Endodermal cell (in vitro differentiated cells): ENCODE measurements around the gene OIT3. TPM values are rescaled to one million over a fixed set of nuclear protein-coding genes. Genes with fewer than 3 reads are reported as not detected.
"Not testable (repeated sequence)": the region's sequence is repeated elsewhere in the genome, so short reads cannot be mapped to it uniquely, and the experiment has no call there.

Experiments used
- DNase-seq: peaks from one replicate; pipeline ENCODE4 v3.0.0-alpha.2; 2017
- H3K27ac ChIP-seq: 2 replicates; pipeline ENCODE4 v1.5.1; 2013; ENCODE audit warnings: mild to moderate bottlenecking, low read depth, low read length, moderate library complexity
- H3K27me3 ChIP-seq: 2 replicates; pipeline ENCODE4 v1.6.1; 2013; ENCODE audit warnings: mild to moderate bottlenecking, low read length, moderate library complexity; ENCODE audit not compliant: insufficient read depth, control insufficient read depth, poor library complexity, severe bottlenecking
- H3K36me3 ChIP-seq: 2 replicates; pipeline ENCODE4 v1.7.0; 2013; ENCODE audit warnings: mild to moderate bottlenecking, low read length, moderate library complexity; ENCODE audit not compliant: control insufficient read depth, insufficient read depth
- H3K4me1 ChIP-seq: one replicate; pipeline ENCODE4 v1.7.0; 2013; ENCODE audit warnings: low read length; ENCODE audit not compliant: control insufficient read depth, insufficient read depth
- H3K4me3 ChIP-seq: 2 replicates; pipeline ENCODE4 v1.5.1; 2013; ENCODE audit warnings: mild to moderate bottlenecking, low read length, moderate library complexity
- H3K9ac ChIP-seq: 2 replicates; pipeline ENCODE4 v1.6.1; 2013; ENCODE audit warnings: mild to moderate bottlenecking, low read length, moderate library complexity; ENCODE audit not compliant: poor library complexity, severe bottlenecking; ENCODE audit errors: extremely low read depth
- H3K9me3 ChIP-seq: 2 replicates; pipeline ENCODE4 v1.6.1; 2013; ENCODE audit warnings: mild to moderate bottlenecking, low read length, moderate library complexity; ENCODE audit not compliant: control insufficient read depth
- H3K27ac Mint-ChIP-seq: 2 replicates; pipeline ENCODE4 v1.8.0; 2020; ENCODE audit warnings: mixed read lengths
- H3K27me3 Mint-ChIP-seq: 2 replicates; pipeline ENCODE4 v1.8.0; 2021; ENCODE audit warnings: mild to moderate bottlenecking, mixed read lengths; ENCODE audit not compliant: insufficient read depth
- H3K36me3 Mint-ChIP-seq: 2 replicates; pipeline ENCODE4 v1.8.0; 2020; ENCODE audit warnings: low read depth, mixed read lengths
- H3K4me1 Mint-ChIP-seq: 2 replicates; pipeline ENCODE4 v1.8.0; 2020; ENCODE audit warnings: mixed read lengths
- H3K4me3 Mint-ChIP-seq: 2 replicates; pipeline ENCODE4 v1.8.0; 2020; ENCODE audit warnings: mild to moderate bottlenecking, moderate library complexity, mixed read lengths
- H3K9me3 Mint-ChIP-seq: 2 replicates; pipeline ENCODE4 v1.8.0; 2020; ENCODE audit warnings: mild to moderate bottlenecking, mixed read lengths
- CTCF ChIP-seq: fragments of 200-600 bp; sonication (generic); conservative IDR thresholded peaks from 2 replicates; pipeline ENCODE4 v1.5.0; 2021; ENCODE audit warnings: antibody characterized with exemption, mild to moderate bottlenecking
- WGBS, 2 experiments: methylation state at CpG; one replicate each; pipeline versions ENCODE4 v1.1.5 to v1.1.7; 2013; ENCODE audit warnings: missing lambda C conversion rate in 2 of 2, mixed read lengths in 1 of 2; ENCODE audit not compliant: insufficient coverage in 1 of 2, insufficient read length in 1 of 2; 5-methylcytosine and 5-hydroxymethylcytosine counted together
- total RNA-seq, 2 donors: library from RNA; stranded (reverse); fragmentation: NEBNext Ultra II Directional in 1 of 2; extraction: Animal tissue kit (Norgen Biotek cat#: 25700) in 1 of 2; gene quantifications; 2 replicates in 1 of 2; 3 replicates in 1 of 2; pipeline ENCODE4 v1.2.1, GENCODE V29; 2021

Gene OIT3
- total RNA-seq, 2 donors from 2014 or later = 0.13 TPM; not detected in 1

DNA sequence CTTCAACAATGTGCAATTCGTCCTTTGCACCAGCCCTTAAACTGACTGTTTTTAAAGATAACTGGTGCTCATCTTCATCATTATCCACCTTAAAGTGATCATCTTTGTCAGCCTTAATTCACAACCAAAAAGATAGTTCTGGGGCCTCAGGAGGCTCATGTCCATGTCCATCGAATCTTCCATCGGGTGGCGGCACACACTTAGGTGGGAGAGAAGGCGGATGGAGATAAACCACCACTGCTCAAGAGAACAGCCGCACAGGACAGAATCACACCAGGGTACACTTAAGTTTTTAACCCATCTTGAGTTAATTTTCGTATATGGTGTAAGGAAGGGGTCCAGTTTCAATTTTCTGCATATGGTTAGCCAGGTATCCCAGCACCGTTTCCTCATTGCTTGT, 24.8 kb downstream of the OIT3 start:
- Mint-ChIP-seq H3K4me3 (no peak overlapping the region), H3K9me3 (peaks cover 11% of the 10 kb centered on the region), H3K27me3 (no peaks in the 10 kb centered on the region), H3K27ac (no peak overlapping the region), H3K36me3 (no peaks in the 10 kb centered on the region), H3K4me1 (no peaks in the 10 kb centered on the region)
- H3K36me3 ChIP-seq = no peaks in the 10 kb centered on the region
- H3K4me1 ChIP-seq = no peaks in the 10 kb centered on the region
- H3K9me3 ChIP-seq = peaks cover 12% of the 10 kb centered on the region
- H3K9ac ChIP-seq = no peak overlapping the region
- H3K4me3 ChIP-seq = no peak overlapping the region
- WGBS, 2 experiments = 88 to 93% methylated on average over 8 of the region's 8 CpGs
- TF ChIP-seq CTCF = no peak
- DNase-seq = no peak
- H3K27me3 ChIP-seq = no peaks in the 10 kb centered on the region
- no peak overlapping the region for H3K27ac ChIP-seq

DNA sequence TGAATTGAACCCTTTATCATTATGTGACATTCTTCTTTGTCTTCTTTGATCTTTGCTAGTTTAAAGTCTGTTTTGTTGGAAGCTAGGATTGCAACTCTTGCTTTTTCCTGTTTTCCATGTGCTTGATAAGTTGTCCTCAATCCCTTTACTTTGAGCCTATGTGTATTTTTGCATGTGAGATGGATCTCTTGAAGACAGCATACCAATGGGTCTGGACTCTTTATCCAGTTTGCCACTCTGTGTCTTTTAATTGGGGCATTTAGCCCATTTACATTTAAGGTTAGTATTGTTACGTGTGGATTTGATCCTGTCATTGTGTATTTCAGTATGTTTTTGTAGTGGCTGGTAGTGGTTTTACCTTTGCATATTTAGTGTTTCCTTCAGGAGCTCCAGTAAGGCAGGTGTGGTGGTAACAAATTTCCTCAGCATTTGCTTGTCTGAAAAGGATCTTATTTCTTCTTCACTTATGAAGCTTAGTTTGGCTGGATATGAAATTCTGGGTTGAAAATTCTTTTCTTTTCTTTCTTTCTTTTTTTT, 27.7 kb downstream of the OIT3 start:
- not testable (repeated sequence) for H3K36me3 ChIP-seq, H3K27ac Mint-ChIP-seq, H3K27ac ChIP-seq, H3K36me3 Mint-ChIP-seq, H3K9ac ChIP-seq, H3K4me1 ChIP-seq, H3K4me3 Mint-ChIP-seq, H3K27me3 Mint-ChIP-seq, DNase-seq, H3K27me3 ChIP-seq, H3K4me1 Mint-ChIP-seq, H3K4me3 ChIP-seq
- 96% methylated on average over 1 of the region's 1 CpG; no CpG with 5 or more reads in 1 of the 2 experiments for WGBS, 2 experiments
- H3K9me3 ChIP-seq = peaks cover 12% of the 10 kb centered on the region
- peaks cover 11% of the 10 kb centered on the region for H3K9me3 Mint-ChIP-seq

GRCh38 chr10:72924351-72924750, 30.8 kb downstream of the OIT3 start:
- no peaks in the 10 kb centered on the region for H3K4me1 Mint-ChIP-seq
- WGBS, 2 experiments = 93 to 95% methylated on average over 10 to 13 of the region's 13 CpGs
- H3K27ac ChIP-seq = no peak overlapping the region
- H3K27ac Mint-ChIP-seq = no peak overlapping the region
- no peaks in the 10 kb centered on the region for H3K27me3 ChIP-seq
- no peaks in the 10 kb centered on the region for H3K4me1 ChIP-seq
- no peak for TF ChIP-seq CTCF
- no peak overlapping the region for H3K9ac ChIP-seq
- H3K9me3 Mint-ChIP-seq = peaks cover 11% of the 10 kb centered on the region
- no peaks in the 10 kb centered on the region for H3K36me3 Mint-ChIP-seq
- H3K4me3 Mint-ChIP-seq = no peak overlapping the region
- DNase-seq = no peak
- H3K27me3 Mint-ChIP-seq = no peaks in the 10 kb centered on the region
- H3K9me3 ChIP-seq = peaks cover 9% of the 10 kb centered on the region
- no peaks in the 10 kb centered on the region for H3K36me3 ChIP-seq
- no peak overlapping the region for H3K4me3 ChIP-seq

DNA sequence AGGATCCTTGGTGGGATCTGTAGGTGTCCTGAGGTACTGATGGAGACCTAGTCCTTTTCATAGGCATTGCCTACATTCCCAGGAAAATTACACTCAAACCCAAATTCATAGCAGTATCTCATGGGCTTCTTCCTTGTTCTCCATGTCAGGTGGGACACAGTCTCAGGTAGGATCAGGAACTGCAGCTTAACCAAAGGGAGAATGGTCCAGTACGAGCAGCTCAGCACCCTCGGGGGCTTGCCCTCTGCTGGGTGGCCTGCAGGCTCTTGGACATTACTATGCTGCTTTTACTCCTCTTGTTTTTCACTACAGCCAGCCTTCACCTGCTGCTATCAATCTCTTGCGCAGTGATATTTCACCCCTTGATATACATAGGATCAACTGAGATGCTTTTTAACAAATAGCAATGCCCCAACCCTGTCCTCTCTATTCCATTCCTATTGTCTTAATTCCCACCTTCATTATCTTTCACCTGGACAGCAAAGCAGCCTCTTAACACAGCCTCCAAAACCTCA, 32.5 kb downstream of the OIT3 start:
- Histone ChIP-seq H3K9ac (no peak overlapping the region), H3K4me3 (no peak overlapping the region), H3K4me1 (no peaks in the 10 kb centered on the region), H3K27ac (no peak overlapping the region), H3K9me3 (peaks cover 4% of the 10 kb centered on the region), H3K36me3 (no peaks in the 10 kb centered on the region), H3K27me3 (no peaks in the 10 kb centered on the region)
- Mint-ChIP-seq H3K27me3 (no peaks in the 10 kb centered on the region), H3K36me3 (no peaks in the 10 kb centered on the region), H3K4me1 (no peaks in the 10 kb centered on the region), H3K9me3 (peaks cover 4% of the 10 kb centered on the region), H3K27ac (no peak overlapping the region), H3K4me3 (no peak overlapping the region)
- TF ChIP-seq CTCF = peak; percentile 32
- WGBS, 2 experiments = 89 to 93% methylated on average over 1 to 3 of the region's 3 CpGs
- DNase-seq = no peak
